Uterus (tissue), 2 donors: ENCODE measurements around the gene BTG2.

Experiments
- POLR2A ChIP-seq, 2 donors: fragments of 450-650 bp; IDR thresholded peaks; one replicate each; pipeline ENCODE4 v1.6.1; 2016; ENCODE audit warnings: antibody characterized with exemption in 2 of 2, mild to moderate bottlenecking in 1 of 2, moderate library complexity in 1 of 2
- TF ChIP-seq, protein P1 (sequence below), 4 experiments: fragments of 200-600 bp in 2 of 4; fragments of 450-650 bp in 2 of 4; sonication (generic) in 2 of 4; IDR thresholded peaks; one replicate each; pipeline ENCODE4 v1.5.1; 2016 to 2019; ENCODE audit warnings: antibody characterized with exemption in 4 of 4, mild to moderate bottlenecking in 2 of 4, moderate library complexity in 1 of 4

DNA sequence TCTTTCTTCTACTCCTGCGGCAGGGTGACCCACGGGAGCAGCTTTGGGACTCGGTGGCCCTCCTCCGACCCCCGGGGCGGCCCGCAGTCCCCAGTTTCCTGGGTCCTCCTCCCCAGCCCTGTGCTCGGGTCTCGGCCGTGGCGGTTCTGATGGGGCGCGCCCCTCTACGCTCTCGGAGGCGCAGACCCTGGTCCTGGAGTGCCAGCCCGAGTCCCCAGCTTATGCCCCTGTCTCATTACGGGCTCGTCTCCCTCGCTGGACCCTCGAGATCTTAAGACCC, 430 bp downstream of the BTG2 start:
- TF ChIP-seq, protein P1, sequence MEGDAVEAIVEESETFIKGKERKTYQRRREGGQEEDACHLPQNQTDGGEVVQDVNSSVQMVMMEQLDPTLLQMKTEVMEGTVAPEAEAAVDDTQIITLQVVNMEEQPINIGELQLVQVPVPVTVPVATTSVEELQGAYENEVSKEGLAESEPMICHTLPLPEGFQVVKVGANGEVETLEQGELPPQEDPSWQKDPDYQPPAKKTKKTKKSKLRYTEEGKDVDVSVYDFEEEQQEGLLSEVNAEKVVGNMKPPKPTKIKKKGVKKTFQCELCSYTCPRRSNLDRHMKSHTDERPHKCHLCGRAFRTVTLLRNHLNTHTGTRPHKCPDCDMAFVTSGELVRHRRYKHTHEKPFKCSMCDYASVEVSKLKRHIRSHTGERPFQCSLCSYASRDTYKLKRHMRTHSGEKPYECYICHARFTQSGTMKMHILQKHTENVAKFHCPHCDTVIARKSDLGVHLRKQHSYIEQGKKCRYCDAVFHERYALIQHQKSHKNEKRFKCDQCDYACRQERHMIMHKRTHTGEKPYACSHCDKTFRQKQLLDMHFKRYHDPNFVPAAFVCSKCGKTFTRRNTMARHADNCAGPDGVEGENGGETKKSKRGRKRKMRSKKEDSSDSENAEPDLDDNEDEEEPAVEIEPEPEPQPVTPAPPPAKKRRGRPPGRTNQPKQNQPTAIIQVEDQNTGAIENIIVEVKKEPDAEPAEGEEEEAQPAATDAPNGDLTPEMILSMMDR (IDR thresholded peaks at IDR 0.05), result no peak
- TF ChIP-seq POLR2A (IDR thresholded peaks at IDR 0.05), result no peak
